Measurements from ENCODE around the gene LENG1.

- TF ChIP-seq CTCF (IDR thresholded peaks at IDR 0.05; ENCODE audit: poor library complexity) (no peak), EZH2 (IDR thresholded peaks at IDR 0.05; ENCODE audit: borderline replicate concordance) (no peak)
These were observed 31.7 kb downstream of the LENG1 start for GRCh38 chr19:54127688-54128440.

Data from hepatocyte (in vitro differentiated cells).